HG03103 (cell line): ENCODE data around the gene BDKRB2.
"Not testable (repeated sequence)": the region's sequence is repeated elsewhere in the genome, so short reads cannot be mapped to it uniquely, and the experiment has no call there.

Source experiments
- ATAC-seq: cut with Tn5 transposase; IDR thresholded peaks from one replicate; pipeline ENCODE4 v1.9.1; 2021; ENCODE audit warnings: low read depth; ENCODE audit not compliant: unreplicated experiment

Gene BDKRB2

GRCh38 chr14:96217376-96217913 is 12.8 kb downstream of the BDKRB2 start:
- no peak for ATAC-seq

DNA sequence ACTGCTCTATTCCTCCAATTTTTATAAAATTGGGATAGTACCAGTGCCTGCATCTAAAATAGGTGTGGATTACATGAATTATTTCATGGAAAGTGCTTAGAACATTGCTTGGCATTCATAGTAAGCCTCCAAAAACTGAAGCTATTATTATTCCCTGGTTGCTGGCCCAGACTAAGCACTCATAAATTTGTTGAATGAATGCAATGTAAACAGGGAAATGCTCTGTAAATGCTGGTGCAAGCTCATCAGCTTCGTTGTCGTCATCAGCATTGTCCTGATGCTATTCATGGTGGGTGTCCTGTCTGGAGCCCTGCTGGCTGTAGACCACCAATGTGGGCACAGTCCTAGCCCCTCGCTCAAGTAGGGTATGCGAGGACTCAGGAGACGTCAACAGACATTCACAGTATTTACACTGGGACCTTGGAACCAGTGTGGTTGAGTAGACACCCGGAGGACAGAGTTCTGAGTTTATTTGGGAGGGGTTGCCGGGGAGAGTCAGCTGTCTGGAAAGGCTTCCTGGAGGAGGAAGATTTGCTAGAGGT is 16.5 kb downstream of the BDKRB2 start:
- ATAC-seq = no peak

- no peak for ATAC-seq
These were observed 17.2 kb downstream of the BDKRB2 start for GRCh38 chr14:96221841-96222240.

GRCh38 chr14:96224480-96225096 is 19.9 kb downstream of the BDKRB2 start:
- no peak for ATAC-seq

DNA sequence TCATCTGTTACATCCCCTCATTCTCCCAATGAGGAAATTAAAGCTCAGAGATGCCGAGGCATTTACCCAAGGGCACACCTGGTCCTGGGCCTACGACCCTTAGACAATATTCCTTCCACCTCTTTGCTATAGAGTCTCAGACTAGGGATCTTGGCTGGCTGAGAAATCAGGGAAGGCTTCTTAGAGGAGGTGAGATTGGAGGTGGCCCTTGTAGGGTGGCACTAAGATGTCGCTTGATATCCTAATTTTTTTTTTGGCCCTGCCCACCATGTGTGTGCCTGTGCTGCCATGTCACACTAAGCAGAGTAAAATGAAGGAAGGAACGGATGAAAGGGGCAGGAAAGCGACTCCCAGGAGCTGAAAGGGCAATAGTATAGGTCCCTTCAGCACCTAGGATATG is 20.6 kb downstream of the BDKRB2 start:
- no peak for ATAC-seq

DNA sequence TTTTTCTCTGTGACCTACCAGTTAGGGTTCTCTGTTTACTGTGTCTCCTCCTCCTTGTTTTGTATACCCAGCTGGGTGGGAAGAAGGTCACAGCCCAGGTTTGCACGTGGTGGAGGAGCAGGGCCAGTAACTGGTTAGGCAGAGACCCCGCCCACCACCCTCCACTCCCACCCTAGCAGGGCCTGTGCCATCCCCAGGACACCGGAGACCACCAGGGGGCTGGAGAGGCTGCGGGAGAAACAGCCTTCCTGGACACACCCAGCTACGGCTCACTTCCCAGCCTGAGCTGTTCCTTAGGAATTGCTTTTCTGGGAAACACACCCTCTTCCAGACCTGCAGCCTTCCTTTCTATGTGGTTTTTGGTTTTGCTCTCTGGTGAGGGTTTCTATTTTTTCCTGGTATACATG is 21.1 kb downstream of the BDKRB2 start:
- ATAC-seq = no peak

- no peak for ATAC-seq
These were observed 22.8 kb downstream of the BDKRB2 start for GRCh38 chr14:96227428-96227827.

- no peak for ATAC-seq
These were observed 24.7 kb downstream of the BDKRB2 start for GRCh38 chr14:96229315-96229714.

DNA sequence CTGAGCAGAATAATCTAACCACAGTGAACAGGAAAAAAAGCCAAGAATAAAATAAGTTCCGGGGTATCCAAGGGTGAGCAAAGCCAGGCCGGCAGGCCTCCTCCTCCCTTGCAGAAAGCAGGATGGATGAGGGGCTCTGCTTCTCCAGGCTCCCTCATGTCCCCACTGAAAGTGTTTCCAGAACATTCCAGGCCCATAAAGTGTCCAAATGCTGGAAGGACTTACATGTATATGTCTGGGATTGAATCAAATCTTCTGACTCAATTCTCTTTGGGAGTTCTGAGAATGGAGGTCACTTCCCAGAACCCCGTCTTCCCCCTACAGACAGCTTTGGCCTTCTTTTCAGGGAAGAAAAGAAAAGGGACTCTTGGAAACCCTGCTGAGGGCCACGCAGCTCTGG is 26.4 kb downstream of the BDKRB2 start:
- no peak for ATAC-seq

GRCh38 chr14:96231526-96232130 is 27.0 kb downstream of the BDKRB2 start:
- no peak for ATAC-seq

- ATAC-seq = no peak
These were observed 27.9 kb downstream of the BDKRB2 start for GRCh38 chr14:96232506-96232905.

GRCh38 chr14:96233661-96234060 is 29.0 kb downstream of the BDKRB2 start:
- ATAC-seq = no peak

DNA sequence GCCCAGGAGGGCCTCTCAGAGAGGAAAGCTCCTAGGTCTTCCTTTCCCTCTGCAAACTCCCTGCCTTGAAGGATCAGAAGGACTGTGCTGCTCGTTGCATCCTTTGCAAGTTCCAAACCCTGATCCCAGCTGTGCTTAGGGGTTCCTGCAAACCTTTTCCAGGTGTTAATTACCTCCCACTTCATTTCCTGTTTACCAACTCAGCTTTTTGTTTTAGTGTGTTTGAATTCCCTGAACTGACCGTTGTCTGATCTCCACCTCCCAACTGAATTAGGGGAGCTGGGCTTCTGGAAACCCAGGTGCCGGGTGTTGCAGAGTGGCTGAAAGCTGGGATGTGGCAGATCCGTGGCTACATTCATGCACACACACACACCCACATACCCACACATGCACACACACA is 30.8 kb downstream of the BDKRB2 start:
- ATAC-seq = no peak

DNA sequence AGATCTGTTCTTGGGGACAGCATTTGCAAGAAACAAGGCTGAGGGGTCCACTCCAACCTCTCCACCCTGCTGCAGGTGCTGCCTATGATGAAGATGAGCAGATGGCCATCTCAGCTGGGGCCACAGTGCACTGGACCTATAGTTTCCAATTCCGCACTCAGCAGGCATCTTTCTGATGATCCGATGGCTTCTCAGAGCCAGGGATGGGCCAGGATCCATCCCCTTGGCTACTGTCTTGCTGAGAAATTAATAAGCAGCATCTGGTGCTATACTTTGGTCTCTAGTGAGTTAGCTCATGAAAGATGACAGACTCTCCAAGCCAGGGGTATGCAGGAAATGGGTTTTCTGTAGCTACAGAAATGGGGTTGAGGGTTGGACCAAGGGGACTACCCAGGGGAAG is 33.0 kb downstream of the BDKRB2 start:
- no peak for ATAC-seq

GRCh38 chr14:96238676-96239265 is 34.1 kb downstream of the BDKRB2 start:
- ATAC-seq = no peak

GRCh38 chr14:96239711-96240141 is 35.1 kb downstream of the BDKRB2 start:
- ATAC-seq = no peak

DNA sequence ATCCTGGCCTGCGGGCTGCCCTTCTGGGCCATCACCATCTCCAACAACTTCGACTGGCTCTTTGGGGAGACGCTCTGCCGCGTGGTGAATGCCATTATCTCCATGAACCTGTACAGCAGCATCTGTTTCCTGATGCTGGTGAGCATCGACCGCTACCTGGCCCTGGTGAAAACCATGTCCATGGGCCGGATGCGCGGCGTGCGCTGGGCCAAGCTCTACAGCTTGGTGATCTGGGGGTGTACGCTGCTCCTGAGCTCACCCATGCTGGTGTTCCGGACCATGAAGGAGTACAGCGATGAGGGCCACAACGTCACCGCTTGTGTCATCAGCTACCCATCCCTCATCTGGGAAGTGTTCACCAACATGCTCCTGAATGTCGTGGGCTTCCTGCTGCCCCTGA is 36.0 kb downstream of the BDKRB2 start:
- ATAC-seq = no peak

- ATAC-seq = no peak
These were observed 37.5 kb downstream of the BDKRB2 start for GRCh38 chr14:96242126-96242525.

GRCh38 chr14:96243785-96244184 is 39.1 kb downstream of the BDKRB2 start:
- ATAC-seq = no peak

GRCh38 chr14:96245074-96245473 is 40.4 kb downstream of the BDKRB2 start:
- ATAC-seq = not testable (repeated sequence)

- ATAC-seq = no peak
These were observed 41.3 kb downstream of the BDKRB2 start for GRCh38 chr14:96245710-96246538.
